DOHH2 (cell line): Measurements from ENCODE around the gene ZNF622.
"Not testable (repeated sequence)": the region's sequence is repeated elsewhere in the genome, so short reads cannot be mapped to it uniquely, and the experiment has no call there.

Experiments
- H3F3A ChIP-seq: fragments of 200-600 bp; sonication (generic), shearing (Covaris generic); 2 replicates; pipeline ENCODE4 v1.6.0; 2016; ENCODE audit warnings: antibody characterized with exemption, mild to moderate bottlenecking; ENCODE audit not compliant: control insufficient read depth, insufficient read depth
- H3K27ac ChIP-seq: fragments of 200-600 bp; sonication (generic); 2 replicates; pipeline ENCODE4 v1.5.1; 2014; ENCODE audit warnings: low read depth, mild to moderate bottlenecking, low read length, moderate library complexity
- H3K27me3 ChIP-seq: fragments of 200-600 bp; sonication (generic); 2 replicates; pipeline ENCODE4 v1.6.1; 2014; ENCODE audit warnings: mild to moderate bottlenecking, low read length, mixed read lengths; ENCODE audit not compliant: control insufficient read depth
- H3K36me3 ChIP-seq: fragments of 200-600 bp; sonication (generic); 2 replicates; pipeline ENCODE4 v1.6.1; 2014; ENCODE audit warnings: mild to moderate bottlenecking, low read length, moderate library complexity, mixed read lengths; ENCODE audit not compliant: control insufficient read depth
- H3K4me1 ChIP-seq: fragments of 200-600 bp; sonication (generic); 2 replicates; pipeline ENCODE4 v1.6.1; 2014; ENCODE audit warnings: mild to moderate bottlenecking, low read length, mixed read lengths; ENCODE audit not compliant: control insufficient read depth
- H3K4me2 ChIP-seq: fragments of 200-600 bp; sonication (generic); 2 replicates; pipeline ENCODE4 v1.6.0; 2014; ENCODE audit warnings: mild to moderate bottlenecking, low read length, moderate library complexity
- H3K4me3 ChIP-seq: fragments of 200-600 bp; sonication (generic); 2 replicates; pipeline ENCODE4 v1.5.1; 2014; ENCODE audit warnings: mild to moderate bottlenecking, low read length, mixed read lengths
- H3K79me2 ChIP-seq: fragments of 200-600 bp; sonication (generic); 2 replicates; pipeline ENCODE4 v1.6.1; 2014; ENCODE audit warnings: mild to moderate bottlenecking, low read length, mixed read lengths; ENCODE audit not compliant: control insufficient read depth
- H3K9me2 ChIP-seq: fragments of 200-600 bp; sonication (generic); replicated peaks from 2 replicates; pipeline ENCODE4 v1.6.1; 2014; ENCODE audit warnings: mild to moderate bottlenecking, low read length, mixed read lengths; ENCODE audit not compliant: control insufficient read depth
- H3K9me3 ChIP-seq: fragments of 200-600 bp; sonication (generic); 2 replicates; pipeline ENCODE4 v1.6.1; 2014; ENCODE audit warnings: antibody characterized with exemption, low read length, mixed read lengths; ENCODE audit not compliant: control insufficient read depth, insufficient read depth
- H4K20me1 ChIP-seq: fragments of 200-600 bp; sonication (generic); 2 replicates; pipeline ENCODE4 v1.6.0; 2014; ENCODE audit warnings: low read depth, mild to moderate bottlenecking, antibody characterized with exemption, low read length, moderate library complexity; ENCODE audit not compliant: control insufficient read depth, insufficient read depth
- EZH2phosphoT487 ChIP-seq: fragments of 200-600 bp; sonication (generic); IDR thresholded peaks from 2 replicates; pipeline ENCODE4 v1.6.1; 2017; ENCODE audit warnings: borderline replicate concordance, mild to moderate bottlenecking, antibody characterized with exemption, low read length, moderate library complexity, mixed read lengths
- TF ChIP-seq, protein P1 (sequence below): fragments of 200-600 bp; sonication (generic); IDR thresholded peaks from one replicate; pipeline ENCODE4 v1.5.1; 2014; ENCODE audit warnings: antibody characterized with exemption, mild to moderate bottlenecking, low read depth, low read length; ENCODE audit not compliant: poor library complexity, severe bottlenecking

The ZNF622 gene

DNA sequence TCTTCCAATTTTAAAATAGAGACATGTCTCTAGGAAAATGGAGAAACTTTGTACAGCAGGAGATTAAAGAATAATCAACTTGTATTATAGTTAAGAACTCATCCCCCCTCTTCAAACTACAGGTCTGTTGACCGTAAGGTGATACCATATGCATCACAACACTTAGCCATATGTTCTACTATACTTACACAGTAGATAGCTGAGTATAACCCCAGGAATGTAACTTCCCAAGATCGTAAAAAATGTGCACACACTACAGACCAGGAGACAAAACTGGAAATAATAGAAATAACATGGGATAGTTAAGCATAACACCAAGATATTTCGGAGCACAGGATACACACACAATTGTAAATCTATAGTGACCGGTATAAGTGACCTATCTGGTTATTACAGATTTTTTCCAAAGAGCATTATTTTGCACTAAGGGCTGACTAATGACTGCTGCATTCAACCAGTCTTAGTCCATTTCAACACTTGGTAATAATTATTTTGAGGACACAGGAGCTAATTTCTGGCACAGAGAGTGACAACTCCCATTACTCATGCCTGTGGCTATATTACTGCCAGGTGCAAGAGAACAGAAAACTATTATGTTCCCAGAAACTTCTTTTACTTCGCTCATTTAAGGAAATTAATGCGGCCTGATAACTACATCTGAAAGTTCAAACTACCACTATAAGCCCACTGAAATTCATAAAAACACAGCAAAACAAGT lies 15.4 kb upstream of the ZNF622 start:
- no peak overlapping the region for H3K4me2 ChIP-seq
- TF ChIP-seq, protein P1, sequence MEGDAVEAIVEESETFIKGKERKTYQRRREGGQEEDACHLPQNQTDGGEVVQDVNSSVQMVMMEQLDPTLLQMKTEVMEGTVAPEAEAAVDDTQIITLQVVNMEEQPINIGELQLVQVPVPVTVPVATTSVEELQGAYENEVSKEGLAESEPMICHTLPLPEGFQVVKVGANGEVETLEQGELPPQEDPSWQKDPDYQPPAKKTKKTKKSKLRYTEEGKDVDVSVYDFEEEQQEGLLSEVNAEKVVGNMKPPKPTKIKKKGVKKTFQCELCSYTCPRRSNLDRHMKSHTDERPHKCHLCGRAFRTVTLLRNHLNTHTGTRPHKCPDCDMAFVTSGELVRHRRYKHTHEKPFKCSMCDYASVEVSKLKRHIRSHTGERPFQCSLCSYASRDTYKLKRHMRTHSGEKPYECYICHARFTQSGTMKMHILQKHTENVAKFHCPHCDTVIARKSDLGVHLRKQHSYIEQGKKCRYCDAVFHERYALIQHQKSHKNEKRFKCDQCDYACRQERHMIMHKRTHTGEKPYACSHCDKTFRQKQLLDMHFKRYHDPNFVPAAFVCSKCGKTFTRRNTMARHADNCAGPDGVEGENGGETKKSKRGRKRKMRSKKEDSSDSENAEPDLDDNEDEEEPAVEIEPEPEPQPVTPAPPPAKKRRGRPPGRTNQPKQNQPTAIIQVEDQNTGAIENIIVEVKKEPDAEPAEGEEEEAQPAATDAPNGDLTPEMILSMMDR, result no peak
- TF ChIP-seq EZH2phosphoT487, result no peak
- no peak overlapping the region for H3K4me3 ChIP-seq
- H3K79me2 ChIP-seq, result no peaks in the 10 kb centered on the region
- H3F3A ChIP-seq, result no peaks in the 10 kb centered on the region
- no peaks in the 10 kb centered on the region for H4K20me1 ChIP-seq
- no peaks in the 10 kb centered on the region for H3K4me1 ChIP-seq
- no peaks in the 10 kb centered on the region for H3K36me3 ChIP-seq
- H3K27ac ChIP-seq, result no peak overlapping the region
- H3K27me3 ChIP-seq, result peaks cover 5% of the 10 kb centered on the region
- H3K9me3 ChIP-seq, result no peaks in the 10 kb centered on the region
- no peaks in the 10 kb centered on the region for H3K9me2 ChIP-seq

DNA sequence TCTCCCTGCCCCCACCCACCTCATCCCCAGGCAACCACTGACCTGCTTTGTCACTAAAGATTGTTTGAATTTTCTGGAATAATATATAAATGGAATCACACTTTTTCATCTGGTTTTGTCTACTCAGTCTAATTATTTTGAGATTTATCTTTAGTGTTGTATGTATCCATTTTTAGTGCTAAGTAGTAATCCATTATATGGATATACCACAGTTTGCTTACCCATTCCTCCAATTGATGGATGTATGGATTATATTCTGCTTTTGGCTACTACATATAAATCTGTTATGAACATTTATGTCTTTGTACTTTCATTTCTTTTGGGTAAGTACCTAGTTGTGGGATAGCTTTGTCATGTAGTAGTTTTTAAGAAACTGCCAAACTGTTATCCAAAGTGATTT lies 14.5 kb upstream of the ZNF622 start:
- Histone ChIP-seq H3K4me2 (no peak overlapping the region), H3K36me3 (no peaks in the 10 kb centered on the region), H3F3A (no peaks in the 10 kb centered on the region), H3K27ac (no peak overlapping the region), H3K4me3 (no peak overlapping the region), H3K27me3 (peaks cover 5% of the 10 kb centered on the region), H3K4me1 (no peaks in the 10 kb centered on the region), H3K79me2 (no peaks in the 10 kb centered on the region), H3K9me3 (no peaks in the 10 kb centered on the region), H4K20me1 (no peaks in the 10 kb centered on the region), H3K9me2 (no peaks in the 10 kb centered on the region)
- TF ChIP-seq, protein P1, result no peak
- TF ChIP-seq EZH2phosphoT487, result no peak

DNA sequence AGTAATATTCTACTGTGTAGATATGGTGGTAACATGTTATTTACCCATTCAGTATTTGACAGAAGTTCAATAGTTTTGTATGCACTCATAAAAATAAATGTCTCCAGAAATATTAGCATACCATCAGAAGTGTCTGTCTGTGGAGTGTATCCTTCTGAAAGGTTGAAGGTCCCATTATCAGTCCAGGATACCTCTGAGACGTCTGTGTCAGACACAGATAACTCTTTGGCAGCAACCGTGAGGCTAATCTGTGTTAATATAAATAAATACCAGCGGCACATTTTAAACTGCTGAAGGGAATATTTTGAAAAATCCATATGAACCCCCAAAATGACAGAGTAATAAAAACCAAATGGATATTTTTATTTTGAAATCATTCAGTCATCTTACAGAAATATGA lies 11.9 kb upstream of the ZNF622 start:
- peaks cover 2% of the 10 kb centered on the region; the same call in 1 of the 2 replicates for H3K27me3 ChIP-seq
- H3F3A ChIP-seq, result no peaks in the 10 kb centered on the region
- H3K9me2 ChIP-seq, result no peaks in the 10 kb centered on the region
- no peak overlapping the region for H3K4me3 ChIP-seq
- no peak overlapping the region for H3K27ac ChIP-seq
- TF ChIP-seq, protein P1, result no peak
- TF ChIP-seq EZH2phosphoT487, result no peak
- H3K36me3 ChIP-seq, result no peaks in the 10 kb centered on the region
- H3K9me3 ChIP-seq, result no peaks in the 10 kb centered on the region
- no peaks in the 10 kb centered on the region for H3K79me2 ChIP-seq
- no peaks in the 10 kb centered on the region for H3K4me1 ChIP-seq
- H4K20me1 ChIP-seq, result no peaks in the 10 kb centered on the region
- H3K4me2 ChIP-seq, result no peak overlapping the region

DNA sequence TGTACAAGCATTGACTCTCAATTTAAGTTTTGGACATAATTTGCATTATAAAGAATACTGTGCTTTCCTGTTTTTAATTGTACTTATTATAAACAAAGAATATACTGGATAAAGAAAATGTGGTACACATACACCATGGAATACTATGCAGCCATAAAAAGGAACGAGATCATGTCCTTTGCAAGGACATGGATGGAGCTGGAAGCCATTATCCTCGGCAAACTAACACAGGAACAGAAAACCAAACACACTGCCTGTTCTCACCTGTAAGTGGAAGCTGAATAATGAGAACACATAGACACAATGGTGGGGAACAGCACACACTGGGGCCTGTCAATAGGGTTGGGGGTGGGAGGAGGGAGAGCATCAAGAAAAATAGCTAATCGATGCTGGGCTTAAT lies 10.8 kb upstream of the ZNF622 start:
- H3K9me3 ChIP-seq, H3K79me2 ChIP-seq, H3K4me1 ChIP-seq, H3K27me3 ChIP-seq, H3K36me3 ChIP-seq, H4K20me1 ChIP-seq, H3F3A ChIP-seq, H3K4me3 ChIP-seq, H3K4me2 ChIP-seq, H3K9me2 ChIP-seq, H3K27ac ChIP-seq: not testable (repeated sequence)
